Neuronal stem cell (in vitro differentiated cells): Measurements from ENCODE around the gene TNC.

ENCODE experiments used
- DNase-seq: peaks from one replicate; pipeline ENCODE4 v3.0.0-alpha.2; 2013; ENCODE audit warnings: low spot score
- H2AFZ ChIP-seq: one replicate; pipeline ENCODE4 v1.6.1; 2013; ENCODE audit warnings: mild to moderate bottlenecking, low read length, inconsistent platforms
- H2AK5ac ChIP-seq: 2 replicates; pipeline ENCODE4 v1.6.1; 2013; ENCODE audit warnings: low read depth, mild to moderate bottlenecking, inconsistent platforms, low read length, moderate library complexity, mixed read lengths
- H2BK120ac ChIP-seq: 2 replicates; pipeline ENCODE4 v1.6.1; 2013; ENCODE audit warnings: low read depth, mild to moderate bottlenecking, inconsistent platforms, low read length, moderate library complexity, mixed read lengths
- H2BK12ac ChIP-seq: one replicate; pipeline ENCODE4 v1.6.1; 2013; ENCODE audit warnings: low read length, inconsistent platforms
- H2BK15ac ChIP-seq: 2 replicates; pipeline ENCODE4 v1.6.1; 2013; ENCODE audit warnings: mild to moderate bottlenecking, low read length, inconsistent platforms, mixed read lengths
- H2BK5ac ChIP-seq: one replicate; pipeline ENCODE4 v1.6.1; 2013; ENCODE audit warnings: inconsistent platforms, mild to moderate bottlenecking, low read length, moderate library complexity
- H3K14ac ChIP-seq: one replicate; pipeline ENCODE4 v1.6.1; 2013; ENCODE audit warnings: low read length, inconsistent platforms
- H3K18ac ChIP-seq: 2 replicates; pipeline ENCODE4 v1.6.1; 2013; ENCODE audit warnings: low read length, inconsistent platforms
- H3K23ac ChIP-seq: 2 replicates; pipeline ENCODE4 v1.6.1; 2013; ENCODE audit warnings: low read depth, mild to moderate bottlenecking, mixed read lengths, low read length, inconsistent platforms; ENCODE audit not compliant: poor library complexity
- H3K27ac ChIP-seq: replicated peaks from 3 replicates; pipeline ENCODE4 v1.5.1; 2013; ENCODE audit warnings: low read length, inconsistent platforms
- H3K27me3 ChIP-seq, 3 experiments: 2 replicates each; pipeline ENCODE4 v1.6.1; 2013; ENCODE audit warnings: low read length in 3 of 3, mild to moderate bottlenecking in 2 of 3, inconsistent platforms in 1 of 3, low read depth in 1 of 3, mixed read lengths in 1 of 3, moderate library complexity in 1 of 3; ENCODE audit not compliant: control insufficient read depth in 3 of 3, insufficient read depth in 3 of 3
- H3K36me3 ChIP-seq, 2 donors: replicated peaks in 1 of 2; 2 replicates each; pipeline ENCODE4 v1.6.1; 2013; ENCODE audit warnings: low read length in 2 of 2; ENCODE audit not compliant: control insufficient read depth in 2 of 2, insufficient read depth in 2 of 2
- H3K4ac ChIP-seq: 2 replicates; pipeline ENCODE4 v1.6.1; 2013; ENCODE audit warnings: inconsistent platforms, mild to moderate bottlenecking, low read length, moderate library complexity
- H3K4me1 ChIP-seq, 2 donors: 1 replicate in 1 of 2; 2 replicates in 1 of 2; pipeline ENCODE4 v1.6.1; 2013; ENCODE audit warnings: low read length in 2 of 2, low read depth in 1 of 2; ENCODE audit not compliant: control insufficient read depth in 2 of 2, insufficient read depth in 1 of 2
- H3K4me2 ChIP-seq: one replicate; pipeline ENCODE4 v1.6.1; 2013; ENCODE audit warnings: mild to moderate bottlenecking, low read length, inconsistent platforms; ENCODE audit not compliant: insufficient read depth, poor library complexity, severe bottlenecking
- H3K4me3 ChIP-seq, 2 donors: 2 replicates each; pipeline ENCODE4 v1.5.1; 2013; ENCODE audit warnings: low read length in 2 of 2, mild to moderate bottlenecking in 2 of 2, inconsistent platforms in 1 of 2, moderate library complexity in 1 of 2
- H3K79me1 ChIP-seq: one replicate; pipeline ENCODE4 v1.6.1; 2013; ENCODE audit warnings: low read depth, mild to moderate bottlenecking, inconsistent platforms, low read length, moderate library complexity
- H3K9ac ChIP-seq: one replicate; pipeline ENCODE4 v1.6.1; 2013; ENCODE audit warnings: mild to moderate bottlenecking, low read depth, low read length, inconsistent platforms; ENCODE audit not compliant: poor library complexity
- H3K9me3 ChIP-seq, 2 donors: replicated peaks in 1 of 2; 2 replicates each; pipeline versions ENCODE3 to v1.6.1; 2013; ENCODE audit warnings: low read length in 2 of 2, mild to moderate bottlenecking in 2 of 2, inconsistent platforms in 1 of 2, low read depth in 1 of 2, mixed read lengths in 1 of 2, moderate library complexity in 1 of 2; ENCODE audit not compliant: control insufficient read depth in 2 of 2, insufficient read depth in 1 of 2
- H4K8ac ChIP-seq: one replicate; pipeline ENCODE4 v1.6.1; 2013; ENCODE audit warnings: low read depth, mild to moderate bottlenecking, inconsistent platforms, low read length, moderate library complexity
- H4K91ac ChIP-seq: one replicate; pipeline ENCODE4 v1.6.1; 2013; ENCODE audit warnings: low read length, low read depth, mild to moderate bottlenecking, inconsistent platforms; ENCODE audit not compliant: poor library complexity
- WGBS, 2 donors: extraction: QIAGEN DNeasy Blood & Tissue Kit; methylation state at CpG; one replicate each; pipeline ENCODE4 v1.1.7; 2013; ENCODE audit warnings: missing lambda C conversion rate in 2 of 2, mixed read lengths in 1 of 2; ENCODE audit not compliant: insufficient read length in 2 of 2, insufficient replicate concordance in 1 of 2; ENCODE audit errors: extremely low coverage in 2 of 2; 5-methylcytosine and 5-hydroxymethylcytosine counted together

TNC gene

DNA sequence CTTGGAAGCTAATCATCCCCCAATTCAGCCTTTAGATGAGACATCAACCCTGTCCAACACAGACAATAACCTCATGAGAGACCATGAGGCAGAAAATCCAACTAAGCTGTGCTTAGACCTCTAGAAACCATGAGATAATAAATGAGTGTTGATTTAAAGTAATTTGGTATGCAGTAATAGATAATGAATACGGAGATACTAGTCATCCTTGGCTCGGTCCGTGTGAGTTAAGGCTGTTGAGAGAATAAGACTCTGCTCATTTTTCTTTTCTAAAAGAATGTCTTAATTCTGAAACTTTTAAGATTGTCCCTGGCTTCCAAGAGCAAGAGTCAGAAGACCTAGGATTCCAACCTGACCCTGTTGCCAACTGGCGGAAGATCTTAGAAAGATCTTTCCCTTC, 6.1 kb downstream of the TNC start:
- Histone ChIP-seq H3K36me3 (no peaks in the 10 kb centered on the region), H2BK12ac (no peak overlapping the region), H2BK120ac (no peak overlapping the region), H4K91ac (no peak overlapping the region), H3K14ac (no peak overlapping the region), H4K8ac (no peak overlapping the region), H2BK15ac (no peak overlapping the region), H3K4me3 (no peak overlapping the region), H3K4ac (no peak overlapping the region), H3K9me3 (no peaks in the 10 kb centered on the region), H3K9ac (no peak overlapping the region), H3K23ac (no peak overlapping the region), H3K4me1 (peaks cover 0 to 8% of the 10 kb centered on the region in 2 donors), H3K79me1 (no peaks in the 10 kb centered on the region), H2AK5ac (no peak overlapping the region), H2BK5ac (no peak overlapping the region), H2AFZ (no peak overlapping the region), H3K27ac (no peak overlapping the region), H3K27me3 (peaks cover 0 to 8% (median 0%) of the 10 kb centered on the region in 3 experiments), H3K18ac (no peak overlapping the region), H3K4me2 (no peak overlapping the region)
- DNase-seq: no peak
- no CpG with 5 or more reads among the region's 4 CpGs for WGBS, 2 donors

DNA sequence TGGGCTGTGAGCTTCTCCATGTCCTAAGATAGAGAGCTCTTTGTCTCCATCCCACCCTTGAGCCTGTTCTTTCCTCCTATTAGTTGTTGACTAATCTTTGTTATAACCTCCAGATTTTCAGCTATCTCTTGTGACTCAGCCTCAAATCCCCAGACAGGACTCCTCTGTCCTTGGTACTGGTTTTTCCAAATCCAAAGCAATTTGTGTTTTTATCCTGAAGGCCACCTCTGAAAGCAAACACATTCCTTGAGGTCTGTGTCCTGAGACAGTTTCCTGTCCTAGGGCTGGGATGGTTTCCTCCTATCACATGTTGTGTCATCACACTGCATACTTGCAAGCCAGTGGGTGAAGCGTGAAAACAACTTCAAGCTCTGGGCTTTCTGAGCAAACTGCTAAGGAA, 8.5 kb downstream of the TNC start:
- Histone ChIP-seq H3K9ac (no peak overlapping the region), H2AK5ac (no peak overlapping the region), H4K8ac (no peak overlapping the region), H2BK5ac (no peak overlapping the region), H3K23ac (no peak overlapping the region), H3K79me1 (no peaks in the 10 kb centered on the region), H3K36me3 (no peaks in the 10 kb centered on the region), H2BK15ac (no peak overlapping the region), H3K18ac (no peak overlapping the region), H2BK120ac (no peak overlapping the region), H3K4me3 (no peak overlapping the region), H3K9me3 (no peaks in the 10 kb centered on the region), H2BK12ac (no peak overlapping the region), H3K14ac (no peak overlapping the region), H3K4me1 (no peaks in the 10 kb centered on the region), H3K27me3 (no peaks in the 10 kb centered on the region), H3K4me2 (no peak overlapping the region), H4K91ac (no peak overlapping the region), H3K4ac (no peak overlapping the region), H2AFZ (no peak overlapping the region), H3K27ac (no peak overlapping the region)
- WGBS, 2 donors: no CpG with 5 or more reads among the region's 1 CpG
- no peak for DNase-seq

DNA sequence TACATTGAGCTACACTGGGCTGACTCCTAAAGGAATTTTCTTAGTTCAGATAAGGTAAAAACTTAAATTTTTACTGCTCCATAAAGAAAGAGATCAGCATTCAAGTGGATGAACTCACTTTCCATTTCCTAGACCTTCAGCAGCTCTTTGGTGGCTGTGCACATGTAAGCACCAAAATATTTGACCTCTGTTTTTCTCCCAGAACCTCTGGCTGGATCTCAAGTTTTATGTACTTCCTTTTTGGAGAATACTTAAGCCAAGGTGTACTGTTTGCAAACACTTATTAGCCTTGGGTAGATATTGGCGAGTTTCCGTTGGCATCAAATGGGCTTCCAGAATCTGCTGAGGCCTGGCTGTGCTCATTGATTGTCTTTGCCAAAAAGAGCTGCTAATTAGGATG, 10.3 kb downstream of the TNC start:
- Histone ChIP-seq H3K4me2 (no peak overlapping the region), H3K4me1 (no peaks in the 10 kb centered on the region), H2BK120ac (no peak overlapping the region), H3K9me3 (no peaks in the 10 kb centered on the region), H3K23ac (no peak overlapping the region), H3K9ac (no peak overlapping the region), H3K14ac (no peak overlapping the region), H4K91ac (no peak overlapping the region), H2AFZ (no peak overlapping the region), H2BK12ac (no peak overlapping the region), H3K36me3 (no peaks in the 10 kb centered on the region), H3K27ac (no peak overlapping the region), H2BK5ac (no peak overlapping the region), H3K18ac (no peak overlapping the region), H3K79me1 (no peaks in the 10 kb centered on the region), H3K4me3 (no peak overlapping the region), H2BK15ac (no peak overlapping the region), H3K27me3 (no peaks in the 10 kb centered on the region), H4K8ac (no peak overlapping the region), H3K4ac (no peak overlapping the region), H2AK5ac (no peak overlapping the region)
- DNase-seq: no peak
- WGBS, 2 donors: no CpG with 5 or more reads among the region's 2 CpGs

- Histone ChIP-seq H2AFZ (no peak overlapping the region), H2BK12ac (no peak overlapping the region), H3K36me3 (no peaks in the 10 kb centered on the region), H3K9me3 (no peaks in the 10 kb centered on the region), H3K4me3 (no peak overlapping the region), H3K9ac (no peak overlapping the region), H4K8ac (no peak overlapping the region), H3K4ac (no peak overlapping the region), H2BK5ac (no peak overlapping the region), H3K18ac (no peak overlapping the region), H3K23ac (no peak overlapping the region), H3K4me1 (no peaks in the 10 kb centered on the region), H3K27me3 (no peaks in the 10 kb centered on the region), H2BK120ac (no peak overlapping the region), H3K79me1 (no peaks in the 10 kb centered on the region), H3K14ac (no peak overlapping the region), H4K91ac (no peak overlapping the region), H3K4me2 (no peak overlapping the region), H2BK15ac (no peak overlapping the region), H2AK5ac (no peak overlapping the region), H3K27ac (no peak overlapping the region)
- DNase-seq: no peak
- WGBS, 2 donors: no CpG with 5 or more reads among the region's 2 CpGs
Measured at GRCh38 chr9:115106642-115107041, 11.3 kb downstream of the TNC start.
